Activated gamma-delta T cell treated with Interleukin-2 at 50 U/mL for 16 hours (primary cell): ENCODE measurements around the gene ZGPAT.

Experiments
- DNase-seq: peaks from one replicate; pipeline ENCODE4 v3.0.0-alpha.2; 2020

Gene ZGPAT

GRCh38 chr20:63735859-63736718, 28.2 kb downstream of the ZGPAT start, which contains the start of gene LIME1:
Gene LIME1, plus strand, starts transcription at chr20:63736664. Its CDS starts 886 bp downstream, at chr20:63737550.
- peak; percentile 84 for DNase-seq

GRCh38 chr20:63736893-63737694, 29.3 kb downstream of the ZGPAT start:
- DNase-seq = peak; percentile 66

- DNase-seq = no peak
Observed at GRCh38 chr20:63737695-63737944, 29.8 kb downstream of the ZGPAT start.

GRCh38 chr20:63737945-63738686, 30.3 kb downstream of the ZGPAT start:
- peak; percentile 24 for DNase-seq

- peak; percentile 35 for DNase-seq
Observed at GRCh38 chr20:63738687-63739129, 30.9 kb downstream of the ZGPAT start.

GRCh38 chr20:63739130-63740069, 31.6 kb downstream of the ZGPAT start, which contains the start of gene SLC2A4RG:
Gene SLC2A4RG, plus strand, starts transcription at chr20:63739776. Its CDS starts 137 bp downstream, at chr20:63739913.
- DNase-seq = peak; percentile 59

- DNase-seq = peak; percentile 42
Observed at GRCh38 chr20:63740070-63740626, 32.3 kb downstream of the ZGPAT start.

GRCh38 chr20:63740627-63741353, 33.0 kb downstream of the ZGPAT start:
- DNase-seq = peak; percentile 35

GRCh38 chr20:63741354-63741675, 33.5 kb downstream of the ZGPAT start:
- no peak for DNase-seq

- no peak for DNase-seq
Observed at GRCh38 chr20:63741676-63742380, 34.0 kb downstream of the ZGPAT start.

- DNase-seq = no peak
Observed at GRCh38 chr20:63742381-63743024, 34.7 kb downstream of the ZGPAT start.

GRCh38 chr20:63743210-63743970, 35.6 kb downstream of the ZGPAT start:
- DNase-seq = no peak

- no peak for DNase-seq
Observed at GRCh38 chr20:63744158-63744557, 36.3 kb downstream of the ZGPAT start.

GRCh38 chr20:63744574-63745423, 37.0 kb downstream of the ZGPAT start:
- no peak for DNase-seq

- no peak for DNase-seq
Observed at GRCh38 chr20:63745424-63745805, 37.6 kb downstream of the ZGPAT start.

GRCh38 chr20:63745961-63746731, 38.3 kb downstream of the ZGPAT start:
- no peak for DNase-seq

- DNase-seq = no peak
Observed at GRCh38 chr20:63746751-63747315, 39.0 kb downstream of the ZGPAT start.
